HepG2 (cell line): ENCODE data around the gene AADACL2. TPM values are rescaled to one million over a fixed set of nuclear protein-coding genes. Genes with fewer than 3 reads are reported as not detected.
A peak's percentile ranks its signal among the peaks of the same experiment; 100 is the strongest.

Experiments
- ATAC-seq: fragments of 200-7000 bp; cut with Tn5 transposase; 3 replicates; pipeline ENCODE4 v1.9.1; 2020; ENCODE audit warnings: mild to moderate bottlenecking, moderate library complexity
- BruUV-seq: library from RNA; stranded (reverse); fragments of 400-500 nt; replicated peaks from 2 replicates; lab custom pipeline; 2021; lab: Mats Ljungman, UMichigan
- CTCF ChIA-PET: fragments of 300-600 bp; formaldehyde crosslinking; extraction: SDS; loops from one replicate; lab custom pipeline; 2021; ENCODE audit warnings: low total read pairs, inconsistent platforms, low intra/inter-chr PET ratio; lab: Yijun Ruan, JAX
- POLR2A ChIA-PET: fragments of 350-600 bp; sonication (Branson Sonifier 250); formaldehyde crosslinking; loops from one replicate; lab custom pipeline; 2020; ENCODE audit warnings: antibody characterized with exemption, inconsistent platforms; lab: Yijun Ruan, JAX
- DNase-seq: peaks from one replicate; pipeline ENCODE4 v3.0.0-alpha.2; 2015; ENCODE audit warnings: low spot score
- FAIRE-seq: peaks from 3 replicates; lab custom pipeline; 2011; peaks lifted over from hg19 to GRCh38; lab: Jason Lieb, UNC
- H2AFZ ChIP-seq: one replicate; pipeline ENCODE4 v1.6.1; 2011; ENCODE audit warnings: low read length, inconsistent platforms
- H3K27ac ChIP-seq: fragments of 300-600 bp; 3 replicates; pipeline ENCODE4 v1.8.0; 2011; ENCODE audit warnings: mixed run types, mild to moderate bottlenecking, mixed read lengths, low read length, inconsistent platforms; ENCODE audit not compliant: insufficient read depth; ENCODE audit errors: extremely low read length
- H3K27me3 ChIP-seq, 2 experiments: fragments of 200-600 bp in 1 of 2; 2 replicates in 1 of 2; 3 replicates in 1 of 2; pipeline versions ENCODE4 v1.6.0 to v1.8.0; 2011; ENCODE audit warnings: low read length in 2 of 2, mild to moderate bottlenecking in 2 of 2, moderate library complexity in 2 of 2, inconsistent platforms in 1 of 2; ENCODE audit not compliant: insufficient read depth in 2 of 2, control insufficient read depth in 1 of 2
- H3K36me3 ChIP-seq, 2 experiments: fragments of 200-600 bp in 1 of 2; replicated peaks in 1 of 2; 2 replicates in 1 of 2; 3 replicates in 1 of 2; pipeline versions ENCODE4 v1.5.1 to v1.8.0; 2011; ENCODE audit warnings: low read length in 2 of 2, inconsistent platforms in 1 of 2; ENCODE audit not compliant: insufficient read depth in 2 of 2, control insufficient read depth in 1 of 2
- H3K4me1 ChIP-seq: 2 replicates; pipeline ENCODE4 v1.5.1; 2012; ENCODE audit warnings: low read length, inconsistent platforms; ENCODE audit not compliant: insufficient read depth
- H3K4me2 ChIP-seq: 2 replicates; pipeline ENCODE4 v1.6.0; 2011; ENCODE audit warnings: low read depth, low read length, inconsistent platforms
- H3K4me3 ChIP-seq, 3 experiments: fragments of 200-600 bp in 1 of 3; sonication (generic), shearing (Covaris generic) in 1 of 3; replicated peaks in 1 of 3; 2 replicates each; pipeline ENCODE4 v1.5.1; 2011 to 2016; ENCODE audit warnings: low read length in 3 of 3, inconsistent platforms in 2 of 3, low read depth in 2 of 3, mild to moderate bottlenecking in 2 of 3, control low read depth in 1 of 3, mixed read lengths in 1 of 3; ENCODE audit not compliant: insufficient read depth in 1 of 3
- H3K79me2 ChIP-seq: one replicate; pipeline ENCODE4 v1.6.1; 2011; ENCODE audit warnings: low read length, inconsistent platforms; ENCODE audit not compliant: insufficient read depth
- H3K9ac ChIP-seq: 2 replicates; pipeline ENCODE4 v1.6.0; 2011; ENCODE audit warnings: mild to moderate bottlenecking, low read depth, low read length, inconsistent platforms; ENCODE audit not compliant: insufficient read depth
- H3K9me3 ChIP-seq: 2 replicates; pipeline ENCODE4 v1.5.1; 2012; ENCODE audit warnings: mild to moderate bottlenecking, low read length
- H4K20me1 ChIP-seq: 2 replicates; pipeline ENCODE4 v1.6.0; 2011; ENCODE audit warnings: inconsistent platforms, mild to moderate bottlenecking, low read length, moderate library complexity; ENCODE audit not compliant: insufficient read depth
- ATF2 ChIP-seq: sonication (generic); formaldehyde crosslinking; IDR thresholded peaks from 2 replicates; pipeline ENCODE4 v1.4.0; 2020; ENCODE audit warnings: missing genetic modification reagents
- GLI4 ChIP-seq: sonication (generic); formaldehyde crosslinking; IDR thresholded peaks from 2 replicates; pipeline ENCODE4 v1.5.1; 2020; ENCODE audit warnings: missing genetic modification reagents, mild to moderate bottlenecking, moderate library complexity, borderline replicate concordance
- HMG20A ChIP-seq: IDR thresholded peaks from 2 replicates; pipeline ENCODE4 v1.6.1; 2016; ENCODE audit warnings: borderline replicate concordance
- PATZ1 ChIP-seq: sonication (generic); formaldehyde crosslinking; IDR thresholded peaks from 2 replicates; pipeline ENCODE4 v1.4.0; 2020; ENCODE audit warnings: missing genetic modification reagents
- RAD21 ChIP-seq: fragments of 450-650 bp; formaldehyde crosslinking; IDR thresholded peaks from 2 replicates; pipeline ENCODE4 v1.5.0; 2020; ENCODE audit warnings: mild to moderate bottlenecking
- SKIL ChIP-seq: sonication (generic); formaldehyde crosslinking; IDR thresholded peaks from 2 replicates; pipeline ENCODE4 v1.8.0; 2022; ENCODE audit warnings: missing genetic modification reagents, mild to moderate bottlenecking, moderate library complexity, borderline replicate concordance
- TMF1 ChIP-seq: sonication (generic); formaldehyde crosslinking; IDR thresholded peaks from 2 replicates; pipeline ENCODE4 v1.8.1; 2022; ENCODE audit warnings: low read depth, missing genetic modification reagents
- ZBTB2 ChIP-seq: sonication (generic); formaldehyde crosslinking; IDR thresholded peaks from 2 replicates; pipeline ENCODE4 v1.8.0; 2022; ENCODE audit warnings: low read depth, missing genetic modification reagents
- ZFP91 ChIP-seq: sonication (generic); formaldehyde crosslinking; IDR thresholded peaks from 2 replicates; pipeline ENCODE4 v1.9.0; 2022; ENCODE audit warnings: missing genetic modification reagents, mild to moderate bottlenecking, borderline replicate concordance
- ZNF30 ChIP-seq: sonication (generic); formaldehyde crosslinking; IDR thresholded peaks from 2 replicates; pipeline ENCODE4 v1.5.0; 2020; ENCODE audit warnings: mild to moderate bottlenecking, missing genetic modification reagents
- ZNF607 ChIP-seq: sonication (generic); formaldehyde crosslinking; IDR thresholded peaks from 2 replicates; pipeline ENCODE4 v1.5.1; 2020; ENCODE audit warnings: missing genetic modification reagents, mild to moderate bottlenecking, borderline replicate concordance
- ZNF660 ChIP-seq: sonication (generic); formaldehyde crosslinking; IDR thresholded peaks from 2 replicates; pipeline ENCODE4 v1.5.1; 2020; ENCODE audit warnings: mild to moderate bottlenecking, low read depth, missing genetic modification reagents, borderline replicate concordance
- ZNF816 ChIP-seq: sonication (generic); formaldehyde crosslinking; IDR thresholded peaks from 2 replicates; pipeline ENCODE4 v1.8.0; 2022; ENCODE audit warnings: missing genetic modification reagents, mild to moderate bottlenecking, borderline replicate concordance
- WGBS: methylation state at CpG from one replicate; pipeline ENCODE4 v1.1.6; 2017; ENCODE audit warnings: low lambda C conversion rate; 5-methylcytosine and 5-hydroxymethylcytosine counted together
- in situ Hi-C: cut with HindIII; loops from 2 replicates; pipeline ENCODE4 v1.10.0; 2017; ENCODE audit warnings: low pct_unique_long_range_greater_than_20kb; ENCODE audit not compliant: extremely low pct_ligation_motif_present
- intact Hi-C: fragments of 100-400 bp; cut with micrococcal nuclease; formaldehyde crosslinking; loops from one replicate; pipeline ENCODE4 v1.10.0; 2022; ENCODE audit not compliant: unreplicated experiment
- polyA plus RNA-seq, 8 experiments: library from polyadenylated mRNA; depleted of rRNA in 3 of 8; stranded (reverse) in 7 of 8; unstranded in 1 of 8; fragments of >200 nt; fragmentation: Illumina TruSeq in 4 of 8; extraction: Trizol in 4 of 8; gene quantifications; 2 replicates each; pipeline versions ENCODE4 v1.2.1 to v1.2.3, GENCODE V29; 2011 to 2016; ENCODE audit warnings: low read depth in 4 of 8, missing spikeins in 1 of 8, mixed read lengths in 1 of 8; ENCODE audit not compliant: insufficient read depth in 1 of 8
- total RNA-seq, 5 experiments: library from RNA; depleted of rRNA; stranded (reverse); fragments of >200 nt; fragmentation: Illumina TruSeq; extraction: Trizol; gene quantifications; 2 replicates each; pipeline ENCODE4 v1.2.3, GENCODE V29; 2016; ENCODE audit warnings: low read depth in 1 of 5

The AADACL2 gene
- total and polyA plus RNA-seq, 2 of the 13 experiments (the other 11 are each of a cell fraction or from before 2014, with no cell fraction given), result not detected

GRCh38 chr3:151770956-151771355 lies 37.2 kb downstream of the AADACL2 start:
- peak overlapping the region; percentile 87 for H3K4me2 ChIP-seq
- TF ChIP-seq ZNF607 (CRISPR knock-in tag) (no peak), TMF1 (CRISPR knock-in tag) (no peak), ZNF660 (CRISPR knock-in tag) (no peak), ZFP91 (CRISPR knock-in tag) (0 out of 2 replicates have a peak, but pooled peaks have one; percentile 20), HMG20A (peak; percentile 82; the same call in 1 of the 2 replicates), ZBTB2 (CRISPR knock-in tag) (no peak), ZNF816 (CRISPR knock-in tag) (0 out of 2 replicates have a peak, but pooled peaks have one; percentile 56), RAD21 (peak; percentile 28; the same call in 1 of the 2 replicates), PATZ1 (CRISPR knock-in tag) (peak; percentile 71), ZNF30 (no peak), ATF2 (peak; percentile 40; the same call in 1 of the 2 replicates), GLI4 (CRISPR knock-in tag) (0 out of 2 replicates have a peak, but pooled peaks have one; percentile 39), SKIL (no peak)

More at GRCh38 chr3:151770956-151771355, 37.2 kb downstream of the AADACL2 start:
- POLR2A ChIA-PET, result interaction anchor here (1.3 to 3.1 kb wide), 4 partner anchors 11 to 45 kb away, joined by 4 to 32 read pairs (median 5); partner anchors contain the start of gene AADAC
- Histone ChIP-seq H3K36me3 (no peaks in the 10 kb centered on the region), H3K27me3 (no peaks in the 10 kb centered on the region), H3K9ac (peak overlapping the region; percentile 90), H3K79me2 (no peaks in the 10 kb centered on the region), H4K20me1 (no peaks in the 10 kb centered on the region), H3K27ac (peak overlapping the region; percentile 100), H3K9me3 (no peaks in the 10 kb centered on the region), H3K4me1 (peaks cover 72% of the 10 kb centered on the region), H3K4me3 (peak overlapping the region; percentile 36 to 45 (median 45); a peak in 4 of 6 replicates), H2AFZ (no peak overlapping the region)
- ATAC-seq (peak; percentile 88), DNase-seq (peak; percentile 88), FAIRE-seq (peak; percentile 57)
- CTCF ChIA-PET, result no interaction called here
- intact Hi-C loops (loop anchor here (1.0 to 5.0 kb wide), 5 partner anchors 18 to 303 kb away; no protein-coding TSS in a partner anchor), in situ Hi-C loops (no loop called here)
- 4% methylated on average over 4 of the region's 4 CpGs for WGBS
- BruUV-seq, result no TSS peak
